Measurements from ENCODE around the gene RWDD1. TPM values are rescaled to one million over a fixed set of nuclear protein-coding genes. Genes with fewer than 3 reads are reported as not detected.

Gene RWDD1
- total RNA-seq, 1 experiment from 2014 or later = 24.6 TPM

- no peaks in the 10 kb centered on the region for H3K79me2 ChIP-seq (ENCODE audit: low read length)
- TF ChIP-seq CTCF (conservative IDR thresholded peaks at IDR 0.05; ENCODE audit: low read depth, low read length) (no peak), EZH2 (IDR thresholded peaks at IDR 0.05; ENCODE audit: low read length, unreplicated experiment) (no peak), EZH2phosphoT487 (IDR thresholded peaks at IDR 0.05; ENCODE audit: borderline replicate concordance, low read length) (no peak)
- H3K4me1 ChIP-seq (ENCODE audit: insufficient read depth, low read length) = no peaks in the 10 kb centered on the region
- H3K27ac ChIP-seq (ENCODE audit: low read length) = no peak overlapping the region
- BruUV-seq (replicated peaks) = no TSS peak
- H3K9me2 ChIP-seq (replicated peaks; ENCODE audit: low read length) = no peaks in the 10 kb centered on the region
- no peak overlapping the region for H2AFZ ChIP-seq (ENCODE audit: low read length)
- no peaks in the 10 kb centered on the region for H3F3A ChIP-seq (ENCODE audit: low read length, unreplicated experiment)
- CTCF ChIA-PET = no interaction called here
- H3K9me3 ChIP-seq (ENCODE audit: low read length) = no peaks in the 10 kb centered on the region
- H3K4me2 ChIP-seq (ENCODE audit: low read length) = no peak overlapping the region
- no peaks in the 10 kb centered on the region for H3K36me3 ChIP-seq (ENCODE audit: low read depth, low read length)
- no peak overlapping the region for H3K4me3 ChIP-seq (ENCODE audit: low read length)
- no peak overlapping the region for H3K9ac ChIP-seq (ENCODE audit: low read length)
- DNase-seq (no peak), ATAC-seq (no peak)
- no peaks in the 10 kb centered on the region for H3K27me3 ChIP-seq (ENCODE audit: low read length)
- no peaks in the 10 kb centered on the region for H4K20me1 ChIP-seq (ENCODE audit: low read length)
- POLR2A ChIA-PET (ENCODE audit: unreplicated experiment) = no interaction called here
- intact Hi-C loops (cut with micrococcal nuclease) = no loop called here
Measured at GRCh38 chr6:116605935-116606334, 34.6 kb downstream of the RWDD1 start.

GRCh38 chr6:116611056-116611455 is 39.8 kb downstream of the RWDD1 start:
- POLR2A ChIA-PET (ENCODE audit: unreplicated experiment) = no interaction called here
- ATAC-seq = no peak
- intact Hi-C loops (cut with micrococcal nuclease) = no loop called here

More at GRCh38 chr6:116611056-116611455, 39.8 kb downstream of the RWDD1 start:
- TF ChIP-seq EZH2phosphoT487 (IDR thresholded peaks at IDR 0.05; ENCODE audit: borderline replicate concordance, low read length) (no peak), CTCF (conservative IDR thresholded peaks at IDR 0.05; ENCODE audit: low read depth, low read length) (no peak), EZH2 (IDR thresholded peaks at IDR 0.05; ENCODE audit: low read length, unreplicated experiment) (no peak)
- no peaks in the 10 kb centered on the region for H3K36me3 ChIP-seq (ENCODE audit: low read depth, low read length)
- no TSS peak for BruUV-seq (replicated peaks)
- DNase-seq = no peak
- H3K9me3 ChIP-seq (ENCODE audit: low read length) = no peaks in the 10 kb centered on the region
- no peak overlapping the region for H2AFZ ChIP-seq (ENCODE audit: low read length)
- no peaks in the 10 kb centered on the region for H3K79me2 ChIP-seq (ENCODE audit: low read length)
- no peaks in the 10 kb centered on the region for H3F3A ChIP-seq (ENCODE audit: low read length, unreplicated experiment)
- no peak overlapping the region for H3K27ac ChIP-seq (ENCODE audit: low read length)
- H3K4me3 ChIP-seq (ENCODE audit: low read length) = no peak overlapping the region
- H4K20me1 ChIP-seq (ENCODE audit: low read length) = no peaks in the 10 kb centered on the region
- H3K27me3 ChIP-seq (ENCODE audit: low read length) = no peaks in the 10 kb centered on the region
- H3K9me2 ChIP-seq (replicated peaks; ENCODE audit: low read length) = no peaks in the 10 kb centered on the region
- no peaks in the 10 kb centered on the region for H3K4me1 ChIP-seq (ENCODE audit: insufficient read depth, low read length)
- CTCF ChIA-PET = no interaction called here
- no peak overlapping the region for H3K9ac ChIP-seq (ENCODE audit: low read length)
- no peak overlapping the region for H3K4me2 ChIP-seq (ENCODE audit: low read length)

All from PC-3 (cell line).